Measurements from ENCODE around the gene JADE3.
A peak's percentile ranks its signal among the peaks of the same experiment; 100 is the strongest.

The JADE3 gene

DNA sequence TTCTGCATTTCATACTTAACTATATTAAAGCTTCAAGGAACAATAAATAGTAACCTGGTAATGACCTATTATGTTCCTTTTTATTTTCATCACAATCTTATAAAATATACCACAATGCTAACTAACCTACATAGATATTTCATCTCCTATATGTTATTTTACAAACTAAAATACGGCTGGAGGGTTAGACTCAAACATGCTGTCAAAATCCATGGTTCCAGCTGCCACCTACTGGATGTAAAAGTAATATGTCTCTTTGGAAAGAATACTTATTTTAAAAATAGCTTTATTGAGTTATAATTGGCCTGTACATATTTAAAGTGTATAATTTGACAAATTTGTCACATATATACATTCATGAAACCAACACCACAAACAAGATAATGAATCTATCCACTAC is 181.0 kb downstream of the JADE3 start:
- peak; percentile 54 for TF ChIP-seq RAD21 (IDR thresholded peaks at IDR 0.05; ENCODE audit: low read depth)
- TF ChIP-seq CEBPB (IDR thresholded peaks at IDR 0.05) = no peak

DNA sequence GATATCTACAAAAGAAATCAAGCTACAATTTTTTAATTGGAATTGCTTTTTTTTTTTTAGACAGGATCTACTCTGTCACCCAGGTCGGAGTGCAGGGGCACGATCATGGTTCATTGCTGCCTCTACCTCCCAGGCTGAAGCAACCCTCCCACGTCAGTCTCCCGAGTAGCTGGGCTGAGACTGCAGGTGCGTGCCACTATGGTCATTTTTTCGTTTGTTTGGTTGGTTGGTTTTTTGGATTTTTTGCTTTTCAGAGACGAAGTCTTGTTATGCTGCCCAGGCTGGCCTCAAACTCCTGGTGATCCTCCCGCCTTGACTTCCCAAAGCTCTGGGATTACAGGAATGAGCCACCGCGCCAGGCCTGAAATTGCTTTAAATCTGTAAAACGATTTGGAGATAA is 181.6 kb downstream of the JADE3 start:
- TF ChIP-seq TEAD4 (IDR thresholded peaks at IDR 0.05) (no peak), RAD21 (IDR thresholded peaks at IDR 0.05; ENCODE audit: low read depth) (no peak), EP300 (IDR thresholded peaks at IDR 0.05; ENCODE audit: borderline replicate concordance) (no peak), NFIC (IDR thresholded peaks at IDR 0.05) (no peak), ZBTB7A (IDR thresholded peaks at IDR 0.05; ENCODE audit: low read depth) (no peak), EGR1 (IDR thresholded peaks at IDR 0.05) (no peak), TCF12 (IDR thresholded peaks at IDR 0.05; ENCODE audit: low read depth) (no peak), TAF1 (IDR thresholded peaks at IDR 0.05; ENCODE audit: low read depth) (no peak), FOXM1 (IDR thresholded peaks at IDR 0.05; ENCODE audit: borderline replicate concordance, low read depth) (no peak), CREB1 (IDR thresholded peaks at IDR 0.05; ENCODE audit: low read depth) (no peak), CEBPB (IDR thresholded peaks at IDR 0.05) (no peak), YY1 (IDR thresholded peaks at IDR 0.05; ENCODE audit: low read depth) (no peak)
- TF ChIP-seq, protein P1, sequence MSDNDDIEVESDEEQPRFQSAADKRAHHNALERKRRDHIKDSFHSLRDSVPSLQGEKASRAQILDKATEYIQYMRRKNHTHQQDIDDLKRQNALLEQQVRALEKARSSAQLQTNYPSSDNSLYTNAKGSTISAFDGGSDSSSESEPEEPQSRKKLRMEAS (IDR thresholded peaks at IDR 0.05) = no peak
- TF ChIP-seq, protein P2, sequence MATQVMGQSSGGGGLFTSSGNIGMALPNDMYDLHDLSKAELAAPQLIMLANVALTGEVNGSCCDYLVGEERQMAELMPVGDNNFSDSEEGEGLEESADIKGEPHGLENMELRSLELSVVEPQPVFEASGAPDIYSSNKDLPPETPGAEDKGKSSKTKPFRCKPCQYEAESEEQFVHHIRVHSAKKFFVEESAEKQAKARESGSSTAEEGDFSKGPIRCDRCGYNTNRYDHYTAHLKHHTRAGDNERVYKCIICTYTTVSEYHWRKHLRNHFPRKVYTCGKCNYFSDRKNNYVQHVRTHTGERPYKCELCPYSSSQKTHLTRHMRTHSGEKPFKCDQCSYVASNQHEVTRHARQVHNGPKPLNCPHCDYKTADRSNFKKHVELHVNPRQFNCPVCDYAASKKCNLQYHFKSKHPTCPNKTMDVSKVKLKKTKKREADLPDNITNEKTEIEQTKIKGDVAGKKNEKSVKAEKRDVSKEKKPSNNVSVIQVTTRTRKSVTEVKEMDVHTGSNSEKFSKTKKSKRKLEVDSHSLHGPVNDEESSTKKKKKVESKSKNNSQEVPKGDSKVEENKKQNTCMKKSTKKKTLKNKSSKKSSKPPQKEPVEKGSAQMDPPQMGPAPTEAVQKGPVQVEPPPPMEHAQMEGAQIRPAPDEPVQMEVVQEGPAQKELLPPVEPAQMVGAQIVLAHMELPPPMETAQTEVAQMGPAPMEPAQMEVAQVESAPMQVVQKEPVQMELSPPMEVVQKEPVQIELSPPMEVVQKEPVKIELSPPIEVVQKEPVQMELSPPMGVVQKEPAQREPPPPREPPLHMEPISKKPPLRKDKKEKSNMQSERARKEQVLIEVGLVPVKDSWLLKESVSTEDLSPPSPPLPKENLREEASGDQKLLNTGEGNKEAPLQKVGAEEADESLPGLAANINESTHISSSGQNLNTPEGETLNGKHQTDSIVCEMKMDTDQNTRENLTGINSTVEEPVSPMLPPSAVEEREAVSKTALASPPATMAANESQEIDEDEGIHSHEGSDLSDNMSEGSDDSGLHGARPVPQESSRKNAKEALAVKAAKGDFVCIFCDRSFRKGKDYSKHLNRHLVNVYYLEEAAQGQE (IDR thresholded peaks at IDR 0.05; ENCODE audit: low read depth) = no peak
- TF ChIP-seq, protein P3, sequence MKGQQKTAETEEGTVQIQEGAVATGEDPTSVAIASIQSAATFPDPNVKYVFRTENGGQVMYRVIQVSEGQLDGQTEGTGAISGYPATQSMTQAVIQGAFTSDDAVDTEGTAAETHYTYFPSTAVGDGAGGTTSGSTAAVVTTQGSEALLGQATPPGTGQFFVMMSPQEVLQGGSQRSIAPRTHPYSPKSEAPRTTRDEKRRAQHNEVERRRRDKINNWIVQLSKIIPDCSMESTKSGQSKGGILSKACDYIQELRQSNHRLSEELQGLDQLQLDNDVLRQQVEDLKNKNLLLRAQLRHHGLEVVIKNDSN (IDR thresholded peaks at IDR 0.05) = no peak

DNA sequence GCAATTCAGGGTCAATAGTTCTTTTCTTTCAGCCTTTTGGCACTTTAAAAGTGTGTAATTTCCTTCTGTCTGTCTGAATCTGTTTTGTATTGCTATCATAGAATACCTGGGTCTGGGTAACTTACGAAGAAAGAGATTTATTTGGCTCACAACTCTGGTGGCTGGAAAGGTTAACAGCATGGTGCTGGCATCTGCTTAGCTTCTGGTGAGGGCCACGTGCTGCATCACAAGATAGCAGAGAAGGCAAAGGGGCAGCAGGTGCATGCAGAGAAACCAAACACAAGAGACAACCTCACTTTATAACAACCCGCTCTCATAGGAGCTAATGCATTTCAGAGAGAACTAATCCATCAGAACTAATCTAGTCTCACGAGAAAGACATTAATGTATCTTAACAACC is 184.8 kb downstream of the JADE3 start:
- TF ChIP-seq ZBTB7A (IDR thresholded peaks at IDR 0.05; ENCODE audit: low read depth) (no peak), TAF1 (IDR thresholded peaks at IDR 0.05; ENCODE audit: low read depth) (no peak), EGR1 (IDR thresholded peaks at IDR 0.05) (no peak), CREB1 (IDR thresholded peaks at IDR 0.05; ENCODE audit: low read depth) (no peak), EP300 (IDR thresholded peaks at IDR 0.05; ENCODE audit: borderline replicate concordance) (no peak), FOXM1 (IDR thresholded peaks at IDR 0.05; ENCODE audit: borderline replicate concordance, low read depth) (no peak), RAD21 (IDR thresholded peaks at IDR 0.05; ENCODE audit: low read depth) (no peak), CEBPB (IDR thresholded peaks at IDR 0.05) (no peak), TEAD4 (IDR thresholded peaks at IDR 0.05) (no peak), YY1 (IDR thresholded peaks at IDR 0.05; ENCODE audit: low read depth) (no peak)
- TF ChIP-seq, protein P3 (IDR thresholded peaks at IDR 0.05) = no peak
- TF ChIP-seq, protein P2 (IDR thresholded peaks at IDR 0.05; ENCODE audit: low read depth) = no peak
- TF ChIP-seq, protein P1 (IDR thresholded peaks at IDR 0.05) = no peak

DNA sequence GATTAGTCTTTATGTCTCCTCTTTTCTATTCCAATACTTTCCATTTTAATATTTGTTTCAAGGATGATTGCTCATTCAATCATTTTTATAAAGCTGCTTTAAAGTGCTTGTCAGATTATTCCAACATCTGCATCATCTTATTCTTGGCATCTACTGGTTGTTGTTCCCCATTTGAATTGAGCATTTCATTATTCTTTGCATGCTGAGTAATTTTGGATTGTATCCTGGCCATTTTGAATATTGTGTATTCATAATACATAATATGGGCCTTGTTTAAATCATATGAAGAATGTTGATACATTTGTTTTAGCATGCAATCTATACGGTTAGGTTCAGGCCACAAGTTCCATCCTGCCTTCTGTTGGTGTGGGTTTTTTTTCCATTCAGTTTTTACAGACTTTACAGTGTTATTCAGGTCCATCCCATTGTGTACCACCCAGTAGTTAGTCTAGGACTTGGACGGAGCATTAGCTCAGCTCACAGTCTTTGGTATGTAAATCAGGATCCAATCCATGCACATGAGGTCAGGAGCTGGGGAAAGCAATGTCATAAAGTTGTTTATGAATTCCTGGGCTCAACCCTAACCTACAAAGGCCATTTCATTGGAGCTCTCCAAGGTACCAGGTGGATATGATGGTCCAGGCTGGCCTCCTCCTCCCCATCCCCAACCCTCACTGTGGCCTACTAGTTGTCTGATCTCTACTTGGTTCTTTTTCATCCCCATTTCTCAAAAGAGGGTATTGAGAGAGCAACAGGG is 186.3 kb downstream of the JADE3 start:
- TF ChIP-seq, protein P2 (IDR thresholded peaks at IDR 0.05; ENCODE audit: low read depth) = peak; percentile 81
- TF ChIP-seq CEBPB (IDR thresholded peaks at IDR 0.05) (no peak), ZBTB7A (IDR thresholded peaks at IDR 0.05; ENCODE audit: low read depth) (no peak)

DNA sequence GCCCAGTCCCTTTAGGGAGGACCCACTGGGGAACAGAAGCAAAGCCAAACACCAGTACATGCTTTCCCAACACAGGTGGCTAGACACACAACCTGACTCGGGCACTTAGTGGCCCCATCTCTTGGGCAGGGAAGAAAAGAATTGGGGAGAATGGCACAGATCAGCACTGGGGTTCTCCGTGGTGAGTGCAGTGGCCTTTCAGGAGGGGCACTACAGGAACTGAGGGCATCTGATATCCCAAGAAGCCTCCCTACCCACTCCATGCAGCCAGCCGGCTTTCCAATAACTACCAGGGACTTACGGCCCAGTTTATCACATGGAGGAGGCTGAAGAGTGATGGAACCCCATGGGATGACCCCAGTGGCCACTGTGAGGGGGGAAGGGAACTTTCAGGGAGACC is 189.0 kb downstream of the JADE3 start:
- TF ChIP-seq TAF1 (IDR thresholded peaks at IDR 0.05; ENCODE audit: low read depth) (no peak), RAD21 (IDR thresholded peaks at IDR 0.05; ENCODE audit: low read depth) (no peak), TEAD4 (IDR thresholded peaks at IDR 0.05) (no peak), CEBPB (IDR thresholded peaks at IDR 0.05) (no peak), YY1 (IDR thresholded peaks at IDR 0.05; ENCODE audit: low read depth) (no peak), ZBTB7A (IDR thresholded peaks at IDR 0.05; ENCODE audit: low read depth) (no peak), EGR1 (IDR thresholded peaks at IDR 0.05) (no peak), NFIC (IDR thresholded peaks at IDR 0.05) (no peak), FOXM1 (IDR thresholded peaks at IDR 0.05; ENCODE audit: borderline replicate concordance, low read depth) (no peak)
- TF ChIP-seq, protein P3 (IDR thresholded peaks at IDR 0.05) = no peak
- TF ChIP-seq, protein P2 (IDR thresholded peaks at IDR 0.05; ENCODE audit: low read depth) = no peak
